Sigmoid colon (tissue), 7 donors: ENCODE data around the gene SETD3. TPM values are rescaled to one million over a fixed set of nuclear protein-coding genes. Genes with fewer than 3 reads are reported as not detected.
A peak's percentile ranks its signal among the peaks of the same experiment; 100 is the strongest.

Experiments
- DNase-seq: peaks from one replicate; pipeline ENCODE4 v3.0.0-alpha.2; 2019
- H3K27ac ChIP-seq, 4 donors: fragments of 200-600 bp; sonication (generic); one replicate each; pipeline ENCODE4 v1.5.1; 2016 to 2019; ENCODE audit warnings: mild to moderate bottlenecking in 1 of 4
- H3K27me3 ChIP-seq, 3 donors: fragments of 200-600 bp; sonication (generic); one replicate each; pipeline ENCODE4 v1.5.1; 2019; ENCODE audit warnings: mild to moderate bottlenecking in 1 of 3
- H3K36me3 ChIP-seq, 4 donors: fragments of 200-600 bp; sonication (generic); one replicate each; pipeline ENCODE4 v1.5.1; 2016 to 2019
- H3K4me1 ChIP-seq, 4 donors: fragments of 200-600 bp; sonication (generic); one replicate each; pipeline ENCODE4 v1.5.1; 2017 to 2019
- H3K4me3 ChIP-seq, 4 donors: fragments of 200-600 bp; sonication (generic); one replicate each; pipeline ENCODE4 v1.5.1; 2017 to 2019; ENCODE audit warnings: mild to moderate bottlenecking in 2 of 4, moderate library complexity in 1 of 4
- H3K9me3 ChIP-seq, 4 donors: fragments of 200-600 bp in 3 of 4; sonication (generic) in 3 of 4; one replicate each; pipeline versions ENCODE4 v1.5.1 to v1.6.1; 2013 to 2019
- CTCF ChIP-seq, 4 experiments: fragments of 450-650 bp in 3 of 4; fragments of 200-600 bp in 1 of 4; IDR thresholded peaks; one replicate each; pipeline ENCODE4 v1.5.1; 2016 to 2019; ENCODE audit warnings: antibody characterized with exemption in 4 of 4, mild to moderate bottlenecking in 3 of 4, moderate library complexity in 2 of 4
- EP300 ChIP-seq, 4 donors: sonication (generic); formaldehyde crosslinking; IDR thresholded peaks; one replicate each; pipeline ENCODE4 v1.6.1; 2017; ENCODE audit warnings: antibody characterized with exemption in 4 of 4
- POLR2A ChIP-seq, 2 donors: fragments of 450-650 bp; IDR thresholded peaks; one replicate each; pipeline ENCODE4 v1.6.1; 2016; ENCODE audit warnings: antibody characterized with exemption in 2 of 2, mild to moderate bottlenecking in 2 of 2, moderate library complexity in 2 of 2
- POLR2AphosphoS5 ChIP-seq, 4 donors: sonication (generic); formaldehyde crosslinking; IDR thresholded peaks; one replicate each; pipeline ENCODE4 v1.6.1; 2017; ENCODE audit warnings: antibody characterized with exemption in 4 of 4
- WGBS, 2 donors: extraction: QIAGEN DNeasy Blood & Tissue Kit; methylation state at CpG; one replicate each; pipeline ENCODE4 v1.1.7; 2013; 5-methylcytosine and 5-hydroxymethylcytosine counted together
- intact Hi-C: fragments of 100-400 bp; cut with DNase I; formaldehyde crosslinking; loops from one replicate; pipeline ENCODE4 v1.15.1; 2023
- polyA plus RNA-seq, 3 donors: library from polyadenylated mRNA; stranded (reverse); fragments of 200-250 nt; gene quantifications; one replicate each; pipeline ENCODE4 v1.2.3, GENCODE V29; 2013
- total RNA-seq, 4 donors: library from RNA; depleted of rRNA; stranded (reverse); fragments of >200 nt; gene quantifications; one replicate each; pipeline ENCODE4 v1.1.0, GENCODE V29; 2016
- donor health status: healthy with polysubstance abuse.
- donor health status: Bipolar disorder and iron deficiency.
- donor health status: healthy.

The SETD3 gene
- total and polyA plus RNA-seq, 7 donors = 34.6 to 164 (median 130) TPM

GRCh38 chr14:99416909-99417308, 63.8 kb downstream of the SETD3 start:
- H3K9me3 ChIP-seq = no peaks in the 10 kb centered on the region
- no peaks in the 10 kb centered on the region for H3K27me3 ChIP-seq
- TF ChIP-seq POLR2A (IDR thresholded peaks at IDR 0.05) (no peak), CTCF (IDR thresholded peaks at IDR 0.05) (no peak), EP300 (IDR thresholded peaks at IDR 0.05) (no peak), POLR2AphosphoS5 (IDR thresholded peaks at IDR 0.05) (no peak)
- WGBS, 2 donors = 95 to 96% methylated on average over 5 of the region's 5 CpGs
- H3K4me1 ChIP-seq = peaks cover 0 to 12% (median 5%) of the 10 kb centered on the region in 4 donors
- DNase-seq = no peak
- intact Hi-C loops = no loop called here
- H3K36me3 ChIP-seq = peaks cover 0 to 19% (median 5%) of the 10 kb centered on the region in 4 donors
- no peak overlapping the region for H3K4me3 ChIP-seq
- H3K27ac ChIP-seq = no peak overlapping the region

DNA sequence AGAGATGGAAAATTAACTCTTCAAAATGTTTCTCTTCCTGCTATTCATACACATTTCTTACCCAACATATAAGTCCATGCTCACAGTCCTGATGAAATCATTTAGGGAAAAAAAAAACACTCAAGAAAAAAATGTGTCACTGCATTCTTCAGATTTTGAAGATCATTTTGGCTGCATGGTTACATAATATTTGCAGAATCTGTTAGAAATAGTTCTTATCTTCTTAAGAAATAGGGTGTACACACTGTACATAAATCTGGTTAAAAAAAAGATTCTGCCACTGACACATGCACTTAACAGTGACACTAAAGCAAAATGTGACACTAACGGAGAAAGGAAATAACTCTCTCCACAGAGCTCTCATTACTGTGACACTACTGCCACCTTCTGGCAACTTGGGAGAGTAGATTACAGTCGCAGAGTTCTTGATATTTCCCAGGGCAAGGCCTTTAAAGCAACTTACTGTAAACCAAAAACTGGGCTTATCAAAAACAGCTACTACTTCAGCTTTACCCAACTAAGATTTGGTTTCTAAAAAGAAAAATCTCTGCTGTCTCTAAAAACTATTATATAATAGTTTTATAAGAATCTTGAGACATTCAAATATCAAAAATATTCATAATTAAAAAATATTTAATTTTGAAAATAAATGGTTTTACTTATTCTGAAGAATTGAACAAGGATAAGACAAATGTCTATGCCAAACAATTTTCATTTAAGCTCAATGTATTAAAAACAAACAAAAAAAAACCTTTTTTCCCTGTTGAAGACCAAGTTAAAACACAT, 65.0 kb downstream of the SETD3 start:
- WGBS, 2 donors = 1 to 2% methylated on average over 2 of the region's 2 CpGs
- no peaks in the 10 kb centered on the region for H3K27me3 ChIP-seq
- H3K36me3 ChIP-seq = peaks cover 0 to 31% (median 5%) of the 10 kb centered on the region in 4 donors
- H3K9me3 ChIP-seq = no peaks in the 10 kb centered on the region
- no peak overlapping the region for H3K27ac ChIP-seq
- DNase-seq = no peak
- H3K4me3 ChIP-seq = no peak overlapping the region
- peaks cover 0 to 12% (median 5%) of the 10 kb centered on the region in 4 donors for H3K4me1 ChIP-seq
- TF ChIP-seq CTCF (IDR thresholded peaks at IDR 0.05) (peak in 3 of 4 experiments; percentile 52 to 74 (median 69)), POLR2AphosphoS5 (IDR thresholded peaks at IDR 0.05) (peak in 1 of 4 donors; percentile 15), EP300 (IDR thresholded peaks at IDR 0.05) (no peak), POLR2A (IDR thresholded peaks at IDR 0.05) (no peak)
- intact Hi-C loops = no loop called here

- Histone ChIP-seq H3K36me3 (peaks cover 0 to 46% (median 6%) of the 10 kb centered on the region in 4 donors), H3K27ac (no peak overlapping the region), H3K27me3 (no peaks in the 10 kb centered on the region), H3K9me3 (no peaks in the 10 kb centered on the region), H3K4me3 (no peak overlapping the region), H3K4me1 (peaks cover 0 to 12% (median 5%) of the 10 kb centered on the region in 4 donors)
- 95 to 97% methylated on average over 17 of the region's 17 CpGs for WGBS, 2 donors
- no peak for DNase-seq
- TF ChIP-seq POLR2A (IDR thresholded peaks at IDR 0.05) = no peak
- TF ChIP-seq CTCF (IDR thresholded peaks at IDR 0.05) = no peak
- TF ChIP-seq EP300 (IDR thresholded peaks at IDR 0.05) = no peak
- TF ChIP-seq POLR2AphosphoS5 (IDR thresholded peaks at IDR 0.05) = no peak
- intact Hi-C loops = no loop called here
These were observed 66.7 kb downstream of the SETD3 start for GRCh38 chr14:99413911-99414310.

- Histone ChIP-seq H3K9me3 (no peaks in the 10 kb centered on the region), H3K36me3 (peaks cover 0 to 51% (median 6%) of the 10 kb centered on the region in 4 donors), H3K4me1 (peaks cover 0 to 12% (median 5%) of the 10 kb centered on the region in 4 donors), H3K27me3 (no peaks in the 10 kb centered on the region), H3K4me3 (no peak overlapping the region), H3K27ac (no peak overlapping the region)
- intact Hi-C loops = no loop called here
- 90% methylated on average over 6 of the region's 6 CpGs for WGBS, 2 donors
- TF ChIP-seq POLR2A (IDR thresholded peaks at IDR 0.05) = no peak
- DNase-seq = no peak
These were observed 67.5 kb downstream of the SETD3 start for GRCh38 chr14:99413172-99413571.

DNA sequence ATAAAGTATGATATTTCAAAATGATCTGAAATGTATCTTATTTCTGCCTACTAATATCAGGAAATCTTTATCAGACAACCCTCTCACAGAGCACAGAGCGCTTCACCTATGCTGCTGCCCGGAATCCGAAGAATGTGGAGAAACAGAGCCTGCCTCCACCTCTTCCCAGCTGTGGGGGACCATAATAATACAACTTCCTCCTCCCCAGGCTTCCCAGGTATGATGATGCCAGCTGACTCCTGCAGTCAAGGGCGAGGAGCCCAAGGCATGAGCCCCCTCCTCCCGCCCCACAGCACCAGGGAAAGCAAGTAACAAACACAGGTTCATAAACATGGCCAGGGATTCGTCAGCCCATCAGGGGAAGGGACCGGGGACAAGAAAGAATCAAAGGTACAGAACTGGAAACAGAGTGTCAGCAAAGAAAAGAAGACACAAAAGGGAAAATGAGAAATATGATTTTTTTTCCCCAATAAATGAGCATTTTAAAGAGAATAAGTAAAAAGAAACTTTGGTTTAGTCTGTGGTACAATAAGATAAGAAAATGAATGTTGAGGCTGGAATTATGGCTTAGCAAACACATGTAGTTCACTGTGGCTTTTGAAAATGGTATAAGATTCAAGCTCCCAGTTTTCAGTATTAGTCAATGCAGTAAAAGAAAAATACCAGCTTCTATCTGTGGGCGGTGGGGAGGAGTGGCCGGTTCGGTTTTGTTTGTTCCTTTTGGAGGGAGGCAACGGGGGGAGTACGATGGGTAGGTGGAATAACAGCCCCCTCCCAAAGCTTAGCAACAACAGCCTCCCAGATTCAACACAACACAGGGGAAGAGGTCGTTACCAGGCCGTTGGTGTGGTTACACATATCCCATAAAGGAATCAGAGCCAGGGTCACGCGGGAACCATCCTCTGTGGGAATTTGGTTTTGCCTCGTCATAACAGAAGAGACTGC, 68.3 kb downstream of the SETD3 start:
- no peak for TF ChIP-seq POLR2A (IDR thresholded peaks at IDR 0.05)
- TF ChIP-seq POLR2AphosphoS5 (IDR thresholded peaks at IDR 0.05) = no peak
- no peak for TF ChIP-seq EP300 (IDR thresholded peaks at IDR 0.05)
- TF ChIP-seq CTCF (IDR thresholded peaks at IDR 0.05) = no peak
- Histone ChIP-seq H3K36me3 (peaks cover 0 to 54% (median 6%) of the 10 kb centered on the region in 4 donors), H3K9me3 (no peaks in the 10 kb centered on the region), H3K4me1 (peaks cover 0 to 12% (median 5%) of the 10 kb centered on the region in 4 donors), H3K27ac (no peak overlapping the region), H3K27me3 (no peaks in the 10 kb centered on the region), H3K4me3 (no peak overlapping the region)
- intact Hi-C loops = no loop called here
- DNase-seq = no peak
- WGBS, 2 donors = 80 to 87% methylated on average over 17 of the region's 17 CpGs
